ENCODE data around the gene FGG.

Gene FGG

GRCh38 chr4:154589296-154590197, 22.9 kb downstream of the FGG start:
- FAIRE-seq (no peak), DNase-seq (ENCODE audit: extremely low spot score, insufficient read length, low read depth) (no peak)

GRCh38 chr4:154588198-154588597, 24.3 kb downstream of the FGG start:
- DNase-seq (ENCODE audit: extremely low spot score, insufficient read length, low read depth) (no peak), FAIRE-seq (no peak)

GRCh38 chr4:154586296-154587033, 26.0 kb downstream of the FGG start:
- no peak for FAIRE-seq
- no peak for DNase-seq (ENCODE audit: extremely low spot score, insufficient read length, low read depth)

- DNase-seq (ENCODE audit: extremely low spot score, insufficient read length, low read depth) = no peak
- no peak for FAIRE-seq
Observed at GRCh38 chr4:154585369-154586018, 27.0 kb downstream of the FGG start.

GRCh38 chr4:154584259-154584658, 28.2 kb downstream of the FGG start:
- FAIRE-seq (no peak), DNase-seq (ENCODE audit: extremely low spot score, insufficient read length, low read depth) (no peak)

DNA sequence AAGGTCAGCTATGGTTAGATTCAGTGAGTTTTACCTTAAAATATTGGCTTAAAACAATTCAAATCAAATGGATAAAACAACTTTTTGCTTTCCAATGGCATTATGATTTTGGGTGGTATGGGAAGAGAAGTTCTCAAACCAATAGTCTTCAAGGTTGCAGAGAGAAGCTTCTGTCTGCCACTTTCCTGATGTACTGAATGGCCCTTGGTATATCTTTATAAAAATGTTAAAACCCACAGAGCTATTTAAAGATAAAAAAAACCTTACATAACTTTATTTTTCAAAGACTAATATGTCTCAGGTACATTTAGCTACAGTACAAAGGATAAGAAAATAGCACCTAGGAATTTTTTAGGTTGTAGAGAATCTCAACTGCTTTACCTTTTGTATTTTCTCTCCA, 28.8 kb downstream of the FGG start:
- DNase-seq (ENCODE audit: extremely low spot score, insufficient read length, low read depth) = no peak
- FAIRE-seq = no peak

GRCh38 chr4:154583230-154583629, 29.2 kb downstream of the FGG start:
- FAIRE-seq (no peak), DNase-seq (ENCODE audit: extremely low spot score, insufficient read length, low read depth) (no peak)

- DNase-seq (ENCODE audit: extremely low spot score, insufficient read length, low read depth) (no peak), FAIRE-seq (no peak)
Observed at GRCh38 chr4:154582723-154583122, 29.7 kb downstream of the FGG start.

DNA sequence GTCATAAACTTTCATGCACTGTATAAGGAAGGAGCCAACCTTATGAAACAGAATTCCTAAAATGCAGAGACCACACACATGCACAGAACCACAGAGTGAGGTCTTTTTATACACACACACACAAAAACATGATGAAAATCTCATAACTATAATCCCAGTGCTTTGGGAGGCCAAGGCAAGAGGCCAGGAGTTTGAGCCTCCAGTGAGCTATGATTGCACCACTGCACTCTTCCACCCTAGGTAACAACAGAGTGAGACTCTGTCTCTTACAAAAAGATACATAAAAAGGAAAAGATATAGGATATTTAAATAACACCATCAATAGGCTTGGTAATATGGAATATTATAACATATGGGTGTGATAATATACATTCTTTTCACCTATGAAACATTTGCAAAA, 32.5 kb downstream of the FGG start:
- DNase-seq (ENCODE audit: extremely low spot score, insufficient read length, low read depth) (no peak), FAIRE-seq (no peak)

GRCh38 chr4:154578919-154579318, 33.5 kb downstream of the FGG start:
- FAIRE-seq (no peak), DNase-seq (ENCODE audit: extremely low spot score, insufficient read length, low read depth) (no peak)

GRCh38 chr4:154577324-154577723, 35.1 kb downstream of the FGG start:
- DNase-seq (ENCODE audit: extremely low spot score, insufficient read length, low read depth) = no peak

GRCh38 chr4:154574311-154574710, 38.1 kb downstream of the FGG start:
- no peak for FAIRE-seq
- DNase-seq (ENCODE audit: extremely low spot score, insufficient read length, low read depth) = no peak

More at GRCh38 chr4:154577324-154577723, 35.1 kb downstream of the FGG start:
- FAIRE-seq = no peak

DNA sequence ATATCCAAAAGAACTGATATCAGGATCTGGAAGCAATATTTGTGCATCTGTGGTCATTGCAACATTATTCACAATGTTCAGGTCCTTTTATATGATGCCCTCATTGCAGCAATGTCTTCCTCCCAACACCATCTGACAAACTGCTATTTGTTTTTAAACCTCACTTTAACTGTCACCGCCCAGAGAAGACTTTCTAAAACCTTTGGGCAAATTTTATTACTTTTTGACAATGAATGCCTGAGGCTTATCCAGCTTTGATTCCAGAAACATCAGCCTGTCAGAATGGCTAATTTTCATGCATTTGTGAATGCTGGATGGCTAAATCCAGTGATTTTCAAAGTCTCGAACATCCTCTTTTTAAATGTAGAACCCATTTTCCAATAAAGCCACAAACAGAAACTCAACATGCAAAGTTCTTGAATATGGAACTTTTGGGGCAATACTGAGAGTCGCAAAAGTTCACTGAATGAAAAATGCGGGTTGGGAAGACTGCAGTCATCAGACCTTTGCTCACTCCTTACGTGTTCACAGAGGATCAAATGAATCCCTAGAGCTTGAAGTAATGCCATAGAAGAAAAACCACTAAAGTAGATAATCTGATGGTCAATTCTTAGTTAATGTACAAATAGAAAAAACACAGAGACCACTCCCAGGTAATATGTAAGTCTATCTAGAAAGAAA, 39.1 kb downstream of the FGG start:
- DNase-seq (ENCODE audit: extremely low spot score, insufficient read length, low read depth) = no peak
- no peak for FAIRE-seq

DNA sequence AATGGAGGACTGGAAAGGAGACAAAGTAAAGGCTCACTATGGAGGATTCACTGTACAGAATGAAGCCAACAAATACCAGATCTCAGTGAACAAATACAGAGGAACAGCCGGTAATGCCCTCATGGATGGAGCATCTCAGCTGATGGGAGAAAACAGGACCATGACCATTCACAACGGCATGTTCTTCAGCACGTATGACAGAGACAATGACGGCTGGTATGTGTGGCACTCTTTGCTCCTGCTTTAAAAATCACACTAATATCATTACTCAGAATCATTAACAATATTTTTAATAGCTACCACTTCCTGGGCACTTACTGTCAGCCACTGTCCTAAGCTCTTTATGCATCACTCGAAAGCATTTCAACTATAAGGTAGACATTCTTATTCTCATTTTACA, 42.9 kb downstream of the FGG start:
- DNase-seq (ENCODE audit: extremely low spot score, insufficient read length, low read depth) = no peak
- FAIRE-seq = no peak

DNA sequence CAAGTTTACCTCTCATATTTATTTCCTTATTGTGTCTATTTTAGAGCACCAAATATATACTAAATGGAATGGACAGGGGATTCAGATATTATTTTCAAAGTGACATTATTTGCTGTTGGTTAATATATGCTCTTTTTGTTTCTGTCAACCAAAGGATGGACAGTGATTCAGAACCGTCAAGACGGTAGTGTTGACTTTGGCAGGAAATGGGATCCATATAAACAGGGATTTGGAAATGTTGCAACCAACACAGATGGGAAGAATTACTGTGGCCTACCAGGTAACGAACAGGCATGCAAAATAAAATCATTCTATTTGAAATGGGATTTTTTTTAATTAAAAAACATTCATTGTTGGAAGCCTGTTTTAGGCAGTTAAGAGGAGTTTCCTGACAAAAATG, 43.4 kb downstream of the FGG start:
- FAIRE-seq = no peak
- DNase-seq (ENCODE audit: extremely low spot score, insufficient read length, low read depth) = no peak

GRCh38 chr4:154566639-154567204, 45.7 kb downstream of the FGG start:
- FAIRE-seq = no peak
- DNase-seq (ENCODE audit: extremely low spot score, insufficient read length, low read depth) = no peak

DNA sequence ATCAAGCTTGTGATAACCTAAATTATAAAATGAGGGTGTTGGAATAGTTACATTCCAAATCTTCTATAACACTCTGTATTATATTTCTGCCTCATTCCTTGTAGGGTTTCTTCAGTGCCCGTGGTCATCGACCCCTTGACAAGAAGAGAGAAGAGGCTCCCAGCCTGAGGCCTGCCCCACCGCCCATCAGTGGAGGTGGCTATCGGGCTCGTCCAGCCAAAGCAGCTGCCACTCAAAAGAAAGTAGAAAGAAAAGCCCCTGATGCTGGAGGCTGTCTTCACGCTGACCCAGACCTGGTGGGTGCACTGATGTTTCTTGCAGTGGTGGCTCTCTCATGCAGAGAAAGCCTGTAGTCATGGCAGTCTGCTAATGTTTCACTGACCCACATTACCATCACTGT, 46.8 kb downstream of the FGG start:
- no peak for FAIRE-seq
- DNase-seq (ENCODE audit: extremely low spot score, insufficient read length, low read depth) = no peak

- FAIRE-seq (no peak), DNase-seq (ENCODE audit: extremely low spot score, insufficient read length, low read depth) (no peak)
Observed at GRCh38 chr4:154564311-154564710, 48.1 kb downstream of the FGG start.

- no peak for FAIRE-seq
- DNase-seq (ENCODE audit: extremely low spot score, insufficient read length, low read depth) = no peak
Observed at GRCh38 chr4:154562697-154563254, 49.7 kb downstream of the FGG start, which contains the start of gene FGB. Gene FGB, plus strand, starts transcription at chr4:154563011. Its CDS starts 8 bp downstream, at chr4:154563019.

- no peak for FAIRE-seq
Observed at GRCh38 chr4:154560824-154561231, 51.6 kb downstream of the FGG start.

More at GRCh38 chr4:154560824-154561231, 51.6 kb downstream of the FGG start:
- no peak for DNase-seq (ENCODE audit: extremely low spot score, insufficient read length, low read depth)
